HL-60 (cell line): Measurements from ENCODE around the gene IL15.

Source experiments
- CTCF ChIP-seq: IDR thresholded peaks from one replicate; pipeline ENCODE4 v1.5.1; 2011; ENCODE audit warnings: low read length, control low read depth, inconsistent platforms; ENCODE audit not compliant: insufficient read depth
- POLR2AphosphoS5 ChIP-seq: IDR thresholded peaks from 2 replicates; pipeline ENCODE4 v1.6.1; 2012; ENCODE audit warnings: low read depth

- TF ChIP-seq CTCF (no peak), POLR2AphosphoS5 (no peak)
These were observed 94.4 kb downstream of the IL15 start for GRCh38 chr4:141730805-141731204.
